ENCODE measurements around the gene ZBTB32.

Gene ZBTB32

DNA sequence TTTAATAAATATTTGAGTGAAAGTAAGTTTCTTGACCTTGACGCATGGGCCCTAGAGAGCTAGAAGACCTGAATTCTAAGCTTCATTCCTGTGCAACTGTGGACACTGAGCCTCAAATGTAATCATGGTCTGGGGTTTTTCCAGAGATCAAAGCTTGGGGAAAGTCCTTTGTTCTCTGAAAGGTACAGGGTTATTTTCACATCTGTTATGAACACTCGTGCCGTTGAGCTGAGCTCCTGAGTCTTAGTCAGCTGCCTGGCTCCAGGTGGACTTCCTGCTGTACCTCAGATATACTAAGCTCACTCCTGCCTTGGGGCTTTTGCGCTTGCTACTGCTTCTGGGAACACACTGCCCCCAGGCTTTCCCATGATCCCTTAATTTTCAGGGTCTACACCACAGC lies 7.5 kb upstream of the ZBTB32 start:
- no peak overlapping the region for H3K4me3 ChIP-seq (ENCODE audit: low read depth in 1 of 2, low read length in 2 of 2)
- H3K4me1 ChIP-seq (ENCODE audit: control insufficient read depth in 1 of 2, insufficient read depth in 2 of 2, low read length in 2 of 2), result peaks cover 0 to 3% of the 10 kb centered on the region in 2 donors
- no peaks in the 10 kb centered on the region for H3K36me3 ChIP-seq (ENCODE audit: control insufficient read depth in 1 of 2, insufficient read depth in 2 of 2, low read length in 2 of 2)
- no peak overlapping the region for H3K27ac ChIP-seq (ENCODE audit: low read length)
- H3K9me3 ChIP-seq (ENCODE audit: control insufficient read depth in 1 of 2, low read length in 2 of 2), result no peaks in the 10 kb centered on the region
- no peaks in the 10 kb centered on the region for H3K27me3 ChIP-seq (ENCODE audit: low read depth, low read length)

GRCh38 chr19:35702223-35703012 lies 1.9 kb upstream of the ZBTB32 start:
- Histone ChIP-seq H3K36me3 (ENCODE audit: control insufficient read depth in 1 of 2, insufficient read depth in 2 of 2, low read length in 2 of 2) (no peaks in the 10 kb centered on the region), H3K27ac (ENCODE audit: low read length) (no peak overlapping the region), H3K4me1 (ENCODE audit: control insufficient read depth in 1 of 2, insufficient read depth in 2 of 2, low read length in 2 of 2) (peaks cover 0 to 7% of the 10 kb centered on the region in 2 donors), H3K4me3 (ENCODE audit: low read depth in 1 of 2, low read length in 2 of 2) (peak overlapping the region; percentile 67 to 83), H3K9me3 (ENCODE audit: control insufficient read depth in 1 of 2, low read length in 2 of 2) (no peaks in the 10 kb centered on the region), H3K27me3 (ENCODE audit: low read depth, low read length) (no peaks in the 10 kb centered on the region)

GRCh38 chr19:35703343-35703742 lies 1.0 kb upstream of the ZBTB32 start:
- Histone ChIP-seq H3K27ac (ENCODE audit: low read length) (no peak overlapping the region), H3K36me3 (ENCODE audit: control insufficient read depth in 1 of 2, insufficient read depth in 2 of 2, low read length in 2 of 2) (no peaks in the 10 kb centered on the region), H3K9me3 (ENCODE audit: control insufficient read depth in 1 of 2, low read length in 2 of 2) (no peaks in the 10 kb centered on the region), H3K4me3 (ENCODE audit: low read depth in 1 of 2, low read length in 2 of 2) (no peak overlapping the region), H3K4me1 (ENCODE audit: control insufficient read depth in 1 of 2, insufficient read depth in 2 of 2, low read length in 2 of 2) (peaks cover 0 to 7% of the 10 kb centered on the region in 2 donors), H3K27me3 (ENCODE audit: low read depth, low read length) (no peaks in the 10 kb centered on the region)

DNA sequence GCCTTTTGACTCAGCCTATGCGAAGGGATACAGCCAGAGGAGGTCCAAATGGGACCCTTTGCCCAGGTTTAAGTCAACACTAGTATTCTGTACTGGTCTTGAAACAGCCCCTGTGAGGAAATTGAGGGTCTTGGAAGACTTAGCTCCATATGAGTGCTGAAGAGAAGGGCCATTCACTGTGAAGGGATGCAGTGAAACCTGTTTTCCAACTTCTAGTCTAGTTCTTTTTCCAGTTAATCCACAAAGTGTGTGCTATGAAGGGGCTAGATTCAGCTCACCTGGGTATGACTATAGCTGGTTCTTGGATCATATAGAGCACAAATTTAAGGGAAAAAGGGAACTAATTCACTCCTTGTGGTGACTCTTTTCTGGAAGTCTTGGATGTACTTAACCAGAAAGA lies 4.0 kb downstream of the ZBTB32 start:
- Histone ChIP-seq H3K4me3 (ENCODE audit: low read depth in 1 of 2, low read length in 2 of 2) (no peak overlapping the region), H3K9me3 (ENCODE audit: control insufficient read depth in 1 of 2, low read length in 2 of 2) (no peaks in the 10 kb centered on the region), H3K27me3 (ENCODE audit: low read depth, low read length) (no peaks in the 10 kb centered on the region), H3K4me1 (ENCODE audit: control insufficient read depth in 1 of 2, insufficient read depth in 2 of 2, low read length in 2 of 2) (no peaks in the 10 kb centered on the region), H3K36me3 (ENCODE audit: control insufficient read depth in 1 of 2, insufficient read depth in 2 of 2, low read length in 2 of 2) (no peaks in the 10 kb centered on the region), H3K27ac (ENCODE audit: low read length) (no peak overlapping the region)

DNA sequence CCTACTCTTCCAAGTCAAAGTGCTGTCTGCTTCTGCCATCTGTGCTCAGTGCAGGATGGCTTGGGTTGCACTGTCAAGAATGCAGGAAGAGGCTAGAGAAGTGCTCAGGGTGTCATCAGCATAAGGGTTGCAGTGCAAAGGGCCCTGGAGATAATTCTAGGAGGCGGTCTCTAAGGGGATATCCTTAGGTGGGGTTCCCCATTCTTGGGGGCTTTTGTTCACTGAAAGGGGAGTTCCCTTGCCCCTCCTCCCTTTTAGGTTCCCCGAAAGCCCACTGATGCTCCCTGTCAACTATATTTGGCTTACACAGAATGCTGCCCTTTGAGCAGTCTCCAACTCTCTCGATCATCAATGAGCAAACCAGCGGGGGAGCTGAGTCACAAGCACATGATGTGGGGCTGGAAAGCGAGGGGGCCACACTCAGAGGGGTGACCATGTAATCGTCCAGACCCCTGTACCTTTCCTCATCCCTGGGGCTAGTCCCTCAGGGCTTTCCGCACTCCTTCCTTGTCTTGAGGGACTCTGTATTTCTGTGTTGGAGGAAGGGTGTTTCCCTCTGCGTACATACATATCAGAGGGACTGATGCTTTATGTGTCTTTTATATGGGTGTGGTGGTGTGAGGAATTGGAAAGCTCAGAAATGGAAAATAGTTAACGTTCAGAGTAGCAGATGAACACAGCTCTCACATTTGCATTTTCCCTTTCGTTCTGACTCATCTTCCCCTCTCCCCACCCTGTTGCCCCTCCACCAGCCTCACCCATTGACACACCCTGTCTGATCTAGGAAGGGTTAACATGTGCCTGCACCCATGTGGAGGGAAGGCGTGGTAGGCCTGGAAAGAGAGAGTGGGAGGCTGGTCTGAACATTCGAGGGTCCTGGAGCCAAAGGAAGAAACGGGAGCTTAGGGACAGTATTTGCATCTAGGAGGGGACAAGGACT lies 6.7 kb downstream of the ZBTB32 start:
- H3K27ac ChIP-seq (ENCODE audit: low read length), result no peak overlapping the region

DNA sequence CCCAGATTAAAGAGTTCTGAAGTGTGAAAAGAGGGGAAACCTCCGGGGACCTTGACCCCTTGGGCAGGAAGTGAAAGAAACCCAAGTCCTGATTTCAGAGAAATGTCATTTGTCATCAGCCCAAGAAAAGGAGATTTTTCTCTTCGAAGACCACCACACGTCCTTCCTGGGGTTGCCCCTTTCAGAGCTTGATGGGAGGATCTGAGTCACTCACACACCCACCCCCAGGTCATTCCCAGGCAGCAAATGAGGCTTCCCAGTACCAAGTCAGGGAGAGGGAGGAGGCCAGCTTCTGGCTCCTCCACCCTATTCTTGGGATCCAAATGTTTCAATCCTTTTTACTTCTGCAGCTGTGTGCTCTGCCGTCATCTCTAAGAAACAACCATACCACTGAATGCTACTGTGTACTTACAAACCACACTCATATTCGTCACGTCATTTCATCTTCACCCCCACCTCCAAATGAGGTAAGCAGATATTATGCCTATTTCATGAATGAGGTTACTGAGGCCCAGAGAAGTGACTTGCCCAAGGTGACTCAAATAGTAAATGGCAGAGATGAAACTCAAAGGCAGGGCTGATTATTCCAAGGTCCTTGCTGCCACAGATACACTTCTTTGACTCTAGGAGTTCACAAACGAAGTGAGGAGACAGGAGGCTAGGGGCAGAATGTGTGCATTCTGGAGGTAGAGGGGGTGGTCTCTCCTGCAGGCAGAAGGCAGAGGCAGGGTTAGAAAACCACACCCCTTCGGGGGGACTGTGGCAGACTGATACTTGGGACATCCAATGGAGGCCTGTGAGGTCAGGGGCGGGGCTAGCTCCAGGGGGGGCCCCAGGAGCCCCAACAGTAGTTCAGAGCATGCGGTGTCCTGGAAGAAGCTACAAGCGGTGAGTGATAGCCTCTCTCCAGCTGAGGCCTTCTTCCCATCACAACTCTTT lies 8.5 kb downstream of the ZBTB32 start:
- no peaks in the 10 kb centered on the region for H3K36me3 ChIP-seq (ENCODE audit: control insufficient read depth in 1 of 2, insufficient read depth in 2 of 2, low read length in 2 of 2)
- H3K4me1 ChIP-seq (ENCODE audit: control insufficient read depth in 1 of 2, insufficient read depth in 2 of 2, low read length in 2 of 2), result peaks cover 5 to 8% of the 10 kb centered on the region in 2 donors
- H3K27me3 ChIP-seq (ENCODE audit: low read depth, low read length), result no peaks in the 10 kb centered on the region
- H3K27ac ChIP-seq (ENCODE audit: low read length), result no peak overlapping the region
- no peak overlapping the region for H3K4me3 ChIP-seq (ENCODE audit: low read depth in 1 of 2, low read length in 2 of 2)
- no peaks in the 10 kb centered on the region for H3K9me3 ChIP-seq (ENCODE audit: control insufficient read depth in 1 of 2, low read length in 2 of 2)

More for the DNA sequence above, 6.7 kb downstream of the ZBTB32 start:
- Histone ChIP-seq H3K36me3 (ENCODE audit: control insufficient read depth in 1 of 2, insufficient read depth in 2 of 2, low read length in 2 of 2) (no peaks in the 10 kb centered on the region), H3K4me1 (ENCODE audit: control insufficient read depth in 1 of 2, insufficient read depth in 2 of 2, low read length in 2 of 2) (peaks cover 5 to 6% of the 10 kb centered on the region in 2 donors), H3K27me3 (ENCODE audit: low read depth, low read length) (no peaks in the 10 kb centered on the region), H3K4me3 (ENCODE audit: low read depth in 1 of 2, low read length in 2 of 2) (no peak overlapping the region), H3K9me3 (ENCODE audit: control insufficient read depth in 1 of 2, low read length in 2 of 2) (no peaks in the 10 kb centered on the region)

- Histone ChIP-seq H3K36me3 (ENCODE audit: control insufficient read depth in 1 of 2, insufficient read depth in 2 of 2, low read length in 2 of 2) (no peaks in the 10 kb centered on the region), H3K4me1 (ENCODE audit: control insufficient read depth in 1 of 2, insufficient read depth in 2 of 2, low read length in 2 of 2) (peaks cover 5 to 10% of the 10 kb centered on the region in 2 donors), H3K4me3 (ENCODE audit: low read depth in 1 of 2, low read length in 2 of 2) (no peak overlapping the region), H3K27ac (ENCODE audit: low read length) (no peak overlapping the region), H3K9me3 (ENCODE audit: control insufficient read depth in 1 of 2, low read length in 2 of 2) (no peaks in the 10 kb centered on the region), H3K27me3 (ENCODE audit: low read depth, low read length) (no peaks in the 10 kb centered on the region)
Observed at GRCh38 chr19:35713506-35713850, 9.1 kb downstream of the ZBTB32 start.

DNA sequence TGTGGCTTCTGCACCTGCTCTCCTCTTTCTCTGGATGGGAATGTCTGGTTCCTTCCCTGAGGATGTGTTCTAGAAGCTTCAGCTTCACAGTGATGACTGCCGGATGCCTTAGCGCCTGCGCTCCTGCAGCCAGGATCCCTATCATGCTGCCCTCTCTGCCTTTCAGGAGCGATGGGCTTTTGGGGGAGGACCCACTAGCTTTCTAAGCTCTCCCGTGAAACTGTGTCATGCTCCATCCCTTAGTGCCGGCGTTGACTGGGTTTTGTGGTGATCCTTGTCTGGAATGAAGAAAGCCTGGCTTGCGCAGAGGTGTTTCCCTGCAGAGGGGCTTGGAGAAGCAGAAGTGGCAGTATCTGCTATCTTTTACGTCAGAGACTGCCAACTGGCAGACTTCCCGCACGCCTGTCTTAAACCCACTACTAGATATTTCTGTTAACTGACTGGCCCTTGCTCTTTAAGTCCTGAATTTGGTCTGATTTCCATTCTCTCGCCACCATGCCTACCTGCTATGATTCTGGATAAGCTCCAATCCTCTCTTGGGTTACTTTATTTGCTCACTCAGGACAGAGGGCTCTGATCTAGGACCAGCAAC lies 9.6 kb downstream of the ZBTB32 start:
- no peaks in the 10 kb centered on the region for H3K9me3 ChIP-seq (ENCODE audit: control insufficient read depth in 1 of 2, low read length in 2 of 2)
- H3K4me1 ChIP-seq (ENCODE audit: control insufficient read depth in 1 of 2, insufficient read depth in 2 of 2, low read length in 2 of 2), result peaks cover 7 to 15% of the 10 kb centered on the region in 2 donors
- H3K36me3 ChIP-seq (ENCODE audit: control insufficient read depth in 1 of 2, insufficient read depth in 2 of 2, low read length in 2 of 2), result no peaks in the 10 kb centered on the region
- no peaks in the 10 kb centered on the region for H3K27me3 ChIP-seq (ENCODE audit: low read depth, low read length)
- no peak overlapping the region for H3K4me3 ChIP-seq (ENCODE audit: low read depth in 1 of 2, low read length in 2 of 2)
- H3K27ac ChIP-seq (ENCODE audit: low read length), result no peak overlapping the region

DNA sequence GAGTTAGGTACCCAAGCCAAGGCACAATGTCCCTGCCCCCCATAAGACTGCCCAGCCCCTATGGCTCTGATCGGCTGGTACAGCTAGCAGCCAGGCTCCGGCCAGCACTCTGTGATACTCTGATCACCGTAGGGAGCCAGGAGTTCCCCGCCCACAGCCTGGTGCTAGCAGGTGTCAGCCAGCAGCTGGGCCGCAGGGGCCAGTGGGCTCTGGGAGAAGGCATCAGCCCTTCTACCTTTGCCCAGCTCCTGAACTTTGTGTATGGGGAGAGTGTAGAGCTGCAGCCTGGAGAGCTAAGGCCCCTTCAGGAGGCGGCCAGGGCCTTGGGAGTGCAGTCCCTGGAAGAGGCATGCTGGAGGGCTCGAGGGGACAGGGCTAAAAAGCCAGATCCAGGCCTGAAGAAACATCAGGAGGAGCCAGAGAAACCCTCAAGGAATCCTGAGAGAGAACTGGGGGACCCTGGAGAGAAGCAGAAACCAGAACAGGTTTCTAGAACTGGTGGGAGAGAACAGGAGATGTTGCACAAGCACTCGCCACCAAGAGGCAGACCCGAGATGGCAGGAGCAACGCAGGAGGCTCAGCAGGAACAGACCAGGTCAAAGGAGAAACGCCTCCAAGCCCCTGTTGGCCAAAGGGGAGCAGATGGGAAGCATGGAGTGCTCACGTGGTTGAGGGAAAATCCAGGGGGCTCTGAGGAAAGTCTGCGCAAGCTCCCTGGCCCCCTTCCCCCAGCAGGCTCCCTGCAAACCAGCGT lies 10.4 kb downstream of the ZBTB32 start:
- Histone ChIP-seq H3K4me1 (ENCODE audit: control insufficient read depth in 1 of 2, insufficient read depth in 2 of 2, low read length in 2 of 2) (peaks cover 12 to 23% of the 10 kb centered on the region in 2 donors), H3K27me3 (ENCODE audit: low read depth, low read length) (no peaks in the 10 kb centered on the region), H3K36me3 (ENCODE audit: control insufficient read depth in 1 of 2, insufficient read depth in 2 of 2, low read length in 2 of 2) (peaks cover 0 to 1% of the 10 kb centered on the region in 2 donors), H3K4me3 (ENCODE audit: low read depth in 1 of 2, low read length in 2 of 2) (no peak overlapping the region), H3K27ac (ENCODE audit: low read length) (no peak overlapping the region), H3K9me3 (ENCODE audit: control insufficient read depth in 1 of 2, low read length in 2 of 2) (no peaks in the 10 kb centered on the region)

DNA sequence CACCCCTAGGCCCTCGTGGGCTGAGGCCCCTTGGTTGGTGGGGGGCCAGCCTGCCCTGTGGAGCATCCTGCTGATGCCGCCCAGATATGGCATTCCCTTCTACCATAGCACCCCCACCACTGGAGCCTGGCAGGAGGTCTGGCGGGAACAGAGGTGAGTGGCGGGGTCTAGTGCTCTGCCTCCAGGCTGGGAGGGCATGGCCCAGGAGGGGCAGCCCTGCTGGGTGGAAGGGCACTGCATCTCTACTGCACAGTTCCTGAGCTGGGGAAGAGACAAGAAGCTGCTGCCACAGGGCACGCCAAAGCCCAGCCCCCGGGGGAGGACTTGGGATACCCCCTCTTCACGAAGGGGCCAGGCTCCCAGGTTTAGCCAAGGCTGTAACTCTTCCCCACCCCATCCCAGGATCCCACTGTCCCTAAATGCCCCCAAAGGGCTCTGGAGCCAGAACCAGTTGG lies 11.0 kb downstream of the ZBTB32 start:
- Histone ChIP-seq H3K36me3 (ENCODE audit: control insufficient read depth in 1 of 2, insufficient read depth in 2 of 2, low read length in 2 of 2) (peaks cover 5 to 7% of the 10 kb centered on the region in 2 donors), H3K9me3 (ENCODE audit: control insufficient read depth in 1 of 2, low read length in 2 of 2) (no peaks in the 10 kb centered on the region), H3K4me1 (ENCODE audit: control insufficient read depth in 1 of 2, insufficient read depth in 2 of 2, low read length in 2 of 2) (peaks cover 12 to 26% of the 10 kb centered on the region in 2 donors), H3K27me3 (ENCODE audit: low read depth, low read length) (no peaks in the 10 kb centered on the region), H3K4me3 (ENCODE audit: low read depth in 1 of 2, low read length in 2 of 2) (no peak overlapping the region), H3K27ac (ENCODE audit: low read length) (no peak overlapping the region)

All from muscle layer of duodenum (tissue), 2 donors.